Fibroblast of lung (primary cell): ENCODE data around the gene DNAJC7.
"Not testable (repeated sequence)": the region's sequence is repeated elsewhere in the genome, so short reads cannot be mapped to it uniquely, and the experiment has no call there.

ENCODE experiments used
- EZH2 ChIP-seq: IDR thresholded peaks from 2 replicates; pipeline ENCODE4 v1.5.1; 2012; ENCODE audit warnings: low read length, control low read depth, mild to moderate bottlenecking; ENCODE audit errors: missing control alignments
- TF ChIP-seq, protein P1 (sequence below), 2 donors: IDR thresholded peaks in 1 of 2; conservative IDR thresholded peaks in 1 of 2; 1 replicate in 1 of 2; 2 replicates in 1 of 2; pipeline ENCODE4 v1.5.1; 2011 to 2012; ENCODE audit warnings: low read length in 2 of 2, control low read depth in 1 of 2, inconsistent platforms in 1 of 2, low read depth in 1 of 2, mild to moderate bottlenecking in 1 of 2

DNA sequence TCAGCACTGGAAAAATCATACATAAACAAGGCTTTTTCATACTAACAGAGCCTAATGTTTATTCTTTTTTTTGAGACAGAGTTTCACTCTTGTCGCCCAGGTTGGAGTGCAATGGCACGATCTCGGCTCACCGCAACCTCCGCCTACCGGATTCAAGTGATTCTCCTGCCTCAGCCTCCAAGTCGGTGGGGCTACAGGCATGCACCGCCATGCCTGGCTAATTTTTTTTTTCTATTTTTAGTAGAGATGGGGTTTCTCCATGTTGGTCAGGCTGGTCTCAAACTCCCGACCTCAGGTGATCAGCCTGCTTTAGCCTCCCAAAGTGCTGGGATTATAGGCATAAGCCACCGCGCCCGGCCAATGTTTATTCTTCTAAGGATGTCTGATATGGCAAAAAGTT, 3.5 kb downstream of the DNAJC7 start:
- TF ChIP-seq, protein P1, sequence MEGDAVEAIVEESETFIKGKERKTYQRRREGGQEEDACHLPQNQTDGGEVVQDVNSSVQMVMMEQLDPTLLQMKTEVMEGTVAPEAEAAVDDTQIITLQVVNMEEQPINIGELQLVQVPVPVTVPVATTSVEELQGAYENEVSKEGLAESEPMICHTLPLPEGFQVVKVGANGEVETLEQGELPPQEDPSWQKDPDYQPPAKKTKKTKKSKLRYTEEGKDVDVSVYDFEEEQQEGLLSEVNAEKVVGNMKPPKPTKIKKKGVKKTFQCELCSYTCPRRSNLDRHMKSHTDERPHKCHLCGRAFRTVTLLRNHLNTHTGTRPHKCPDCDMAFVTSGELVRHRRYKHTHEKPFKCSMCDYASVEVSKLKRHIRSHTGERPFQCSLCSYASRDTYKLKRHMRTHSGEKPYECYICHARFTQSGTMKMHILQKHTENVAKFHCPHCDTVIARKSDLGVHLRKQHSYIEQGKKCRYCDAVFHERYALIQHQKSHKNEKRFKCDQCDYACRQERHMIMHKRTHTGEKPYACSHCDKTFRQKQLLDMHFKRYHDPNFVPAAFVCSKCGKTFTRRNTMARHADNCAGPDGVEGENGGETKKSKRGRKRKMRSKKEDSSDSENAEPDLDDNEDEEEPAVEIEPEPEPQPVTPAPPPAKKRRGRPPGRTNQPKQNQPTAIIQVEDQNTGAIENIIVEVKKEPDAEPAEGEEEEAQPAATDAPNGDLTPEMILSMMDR (conservative IDR thresholded peaks at IDR 0.05 in 1 of 2, IDR thresholded peaks at IDR 0.05 in 1 of 2; ENCODE audit: low read depth in 1 of 2, low read length in 2 of 2) = not testable (repeated sequence)
- TF ChIP-seq EZH2 = not testable (repeated sequence)
